Uterus (tissue), 2 donors: ENCODE measurements around the gene PLCG1.

Experiments used
- CTCF ChIP-seq, 4 experiments: fragments of 200-600 bp in 2 of 4; fragments of 450-650 bp in 2 of 4; sonication (generic) in 2 of 4; IDR thresholded peaks; one replicate each; pipeline ENCODE4 v1.5.1; 2016 to 2019; ENCODE audit warnings: antibody characterized with exemption in 4 of 4, mild to moderate bottlenecking in 2 of 4, moderate library complexity in 1 of 4
- POLR2A ChIP-seq, 2 donors: fragments of 450-650 bp; IDR thresholded peaks; one replicate each; pipeline ENCODE4 v1.6.1; 2016; ENCODE audit warnings: antibody characterized with exemption in 2 of 2, mild to moderate bottlenecking in 1 of 2, moderate library complexity in 1 of 2

- TF ChIP-seq POLR2A (IDR thresholded peaks at IDR 0.05): no peak
- no peak for TF ChIP-seq CTCF (IDR thresholded peaks at IDR 0.05)
These were observed 47.8 kb upstream of the PLCG1 start for GRCh38 chr20:41089555-41089954.
